Activated CD8-positive, alpha-beta memory T cell treated with anti-CD3 and anti-CD28 coated beads, Interleukin-2, amount 50 U/mL, for 48 hours (primary cell): ENCODE data around the gene MAFB.

Experiments
- DNase-seq: peaks from one replicate; pipeline ENCODE4 v3.0.0-alpha.2; 2020

MAFB gene

GRCh38 chr20:40681165-40681564, 7.9 kb downstream of the MAFB start:
- DNase-seq: no peak

- no peak for DNase-seq
Measured at GRCh38 chr20:40680161-40680959, 8.7 kb downstream of the MAFB start.

- no peak for DNase-seq
Measured at GRCh38 chr20:40679184-40679583, 9.9 kb downstream of the MAFB start.

- DNase-seq: no peak
Measured at GRCh38 chr20:40678286-40678875, 10.7 kb downstream of the MAFB start.

- no peak for DNase-seq
Measured at GRCh38 chr20:40677343-40677924, 11.6 kb downstream of the MAFB start.

- no peak for DNase-seq
Measured at GRCh38 chr20:40676491-40677269, 12.4 kb downstream of the MAFB start.

GRCh38 chr20:40675599-40676221, 13.3 kb downstream of the MAFB start:
- DNase-seq: no peak

- no peak for DNase-seq
Measured at GRCh38 chr20:40673442-40673841, 15.6 kb downstream of the MAFB start.

- no peak for DNase-seq
Measured at GRCh38 chr20:40672095-40672494, 16.9 kb downstream of the MAFB start.

- no peak for DNase-seq
Measured at GRCh38 chr20:40670253-40670652, 18.8 kb downstream of the MAFB start.

- no peak for DNase-seq
Measured at GRCh38 chr20:40669692-40670091, 19.3 kb downstream of the MAFB start.

- DNase-seq: no peak
Measured at GRCh38 chr20:40668449-40669228, 20.4 kb downstream of the MAFB start.

GRCh38 chr20:40667503-40667902, 21.5 kb downstream of the MAFB start:
- DNase-seq: no peak

- DNase-seq: no peak
Measured at GRCh38 chr20:40666336-40666735, 22.7 kb downstream of the MAFB start.

- no peak for DNase-seq
Measured at GRCh38 chr20:40664891-40665290, 24.1 kb downstream of the MAFB start.

GRCh38 chr20:40663991-40664880, 24.8 kb downstream of the MAFB start:
- DNase-seq: no peak

GRCh38 chr20:40663304-40663790, 25.7 kb downstream of the MAFB start:
- DNase-seq: no peak

GRCh38 chr20:40659567-40659966, 29.5 kb downstream of the MAFB start:
- no peak for DNase-seq

GRCh38 chr20:40658509-40658908, 30.5 kb downstream of the MAFB start:
- DNase-seq: no peak

- no peak for DNase-seq
Measured at GRCh38 chr20:40657526-40657925, 31.5 kb downstream of the MAFB start.

- no peak for DNase-seq
Measured at GRCh38 chr20:40655451-40655850, 33.6 kb downstream of the MAFB start.
